Retina (tissue), 1 donor: ENCODE data around the gene HBQ1.
"Not testable (repeated sequence)": the region's sequence is repeated elsewhere in the genome, so short reads cannot be mapped to it uniquely, and the experiment has no call there.

Source experiments
- DNase-seq: peaks from one replicate; pipeline ENCODE4 v3.0.0-alpha.2; 2016

Gene HBQ1

GRCh38 chr16:176477-177382, 3.5 kb upstream of the HBQ1 start, which contains the start of gene HBA1:
TSS of gene HBA1 (plus strand) at chr16:176680. CDS start at chr16:176717, 37 bp downstream.
- not testable (repeated sequence) for DNase-seq

GRCh38 chr16:177394-177822, 2.9 kb upstream of the HBQ1 start:
- no peak for DNase-seq

- DNase-seq = no peak
Observed at GRCh38 chr16:177981-178667, 2.1 kb upstream of the HBQ1 start.

GRCh38 chr16:178668-179015, 1.6 kb upstream of the HBQ1 start:
- no peak for DNase-seq

GRCh38 chr16:179211-180092, 807 bp upstream of the HBQ1 start:
- no peak for DNase-seq

GRCh38 chr16:180681-181564, 664 bp downstream of the HBQ1 start:
- DNase-seq = peak; percentile 91

- DNase-seq = no peak
Observed at GRCh38 chr16:181565-182021, 1.3 kb downstream of the HBQ1 start.

GRCh38 chr16:183005-183404, 2.7 kb downstream of the HBQ1 start:
- no peak for DNase-seq

GRCh38 chr16:185213-185612, 5.0 kb downstream of the HBQ1 start:
- no peak for DNase-seq

- DNase-seq = no peak
Observed at GRCh38 chr16:185691-186090, 5.4 kb downstream of the HBQ1 start.

- DNase-seq = no peak
Observed at GRCh38 chr16:187330-187729, 7.1 kb downstream of the HBQ1 start.

GRCh38 chr16:188674-189073, 8.4 kb downstream of the HBQ1 start:
- DNase-seq = no peak

- DNase-seq = no peak
Observed at GRCh38 chr16:189604-190186, 9.4 kb downstream of the HBQ1 start.

- DNase-seq = no peak
Observed at GRCh38 chr16:191831-192230, 11.6 kb downstream of the HBQ1 start.

- no peak for DNase-seq
Observed at GRCh38 chr16:192686-193085, 12.4 kb downstream of the HBQ1 start.

- no peak for DNase-seq
Observed at GRCh38 chr16:193441-193840, 13.2 kb downstream of the HBQ1 start.

GRCh38 chr16:194516-194915, 14.3 kb downstream of the HBQ1 start:
- DNase-seq = no peak

GRCh38 chr16:200388-200787, 20.1 kb downstream of the HBQ1 start:
- no peak for DNase-seq

GRCh38 chr16:203246-203645, 23.0 kb downstream of the HBQ1 start:
- no peak for DNase-seq

- not testable (repeated sequence) for DNase-seq
Observed at GRCh38 chr16:204046-204445, 23.8 kb downstream of the HBQ1 start.

- not testable (repeated sequence) for DNase-seq
Observed at GRCh38 chr16:209359-209758, 29.1 kb downstream of the HBQ1 start.
